RKO (cell line): ENCODE results near the gene HLA-DMA.

ENCODE experiments used
- DNase-seq: peaks from one replicate; pipeline ENCODE4 v3.0.0-alpha.2; 2016; ENCODE audit warnings: low spot score

The HLA-DMA gene

GRCh38 chr6:32932132-32932868 lies 20.6 kb downstream of the HLA-DMA start:
- no peak for DNase-seq

- no peak for DNase-seq
These were observed 21.7 kb downstream of the HLA-DMA start for GRCh38 chr6:32931211-32931610.

GRCh38 chr6:32922083-32922482 lies 30.8 kb downstream of the HLA-DMA start:
- DNase-seq: no peak

GRCh38 chr6:32920715-32921114 lies 32.2 kb downstream of the HLA-DMA start:
- no peak for DNase-seq

GRCh38 chr6:32912951-32913350 lies 39.9 kb downstream of the HLA-DMA start:
- DNase-seq: no peak

GRCh38 chr6:32908897-32909296 lies 44.0 kb downstream of the HLA-DMA start:
- DNase-seq: no peak

GRCh38 chr6:32906539-32906938 lies 46.4 kb downstream of the HLA-DMA start:
- DNase-seq: peak; percentile 18

GRCh38 chr6:32905078-32905477 lies 47.8 kb downstream of the HLA-DMA start:
- no peak for DNase-seq

- no peak for DNase-seq
These were observed 48.9 kb downstream of the HLA-DMA start for GRCh38 chr6:32903952-32904351.
